H1 (cell line): Measurements from ENCODE around the gene IPO9. TPM values are rescaled to one million over a fixed set of nuclear protein-coding genes. Genes with fewer than 3 reads are reported as not detected.

Experiments
- CHD1 ChIP-seq: IDR thresholded peaks from 2 replicates; pipeline ENCODE4 v1.6.1; 2012; ENCODE audit warnings: low read depth, low read length, improper control_type of control experiment
- CHD2 ChIP-seq: IDR thresholded peaks from 2 replicates; pipeline ENCODE4 v1.6.1; 2012; ENCODE audit warnings: low read length, improper control_type of control experiment
- E2F6 ChIP-seq: IDR thresholded peaks from 2 replicates; pipeline ENCODE4 v1.6.1; 2012; ENCODE audit warnings: inconsistent platforms
- EGR1 ChIP-seq: IDR thresholded peaks from 2 replicates; pipeline ENCODE4 v1.6.1; 2011; ENCODE audit warnings: low read depth, low read length, borderline replicate concordance
- EZH2 ChIP-seq: fragments of 200-600 bp; sonication (generic); IDR thresholded peaks from 2 replicates; pipeline ENCODE4 v1.7.1; 2012; ENCODE audit warnings: low read depth, mild to moderate bottlenecking, moderate library complexity, low read length, inconsistent platforms; ENCODE audit not compliant: severe bottlenecking
- FOSL1 ChIP-seq: IDR thresholded peaks from 2 replicates; pipeline ENCODE4 v1.6.1; 2011; ENCODE audit warnings: mild to moderate bottlenecking, low read depth, low read length, moderate library complexity; ENCODE audit not compliant: insufficient read depth
- GTF2F1 ChIP-seq: IDR thresholded peaks from 2 replicates; pipeline ENCODE4 v1.6.1; 2012; ENCODE audit warnings: low read depth, low read length, improper control_type of control experiment, borderline replicate concordance
- MAX ChIP-seq: IDR thresholded peaks from 2 replicates; pipeline ENCODE4 v1.6.1; 2012; ENCODE audit warnings: inconsistent platforms
- POLR2A ChIP-seq, 2 experiments: IDR thresholded peaks; 1 replicate in 1 of 2; 2 replicates in 1 of 2; pipeline ENCODE4 v1.6.1; 2011; ENCODE audit warnings: low read depth in 2 of 2, low read length in 2 of 2, mild to moderate bottlenecking in 2 of 2; ENCODE audit errors: control extremely low read depth in 1 of 2
- RXRA ChIP-seq: IDR thresholded peaks from 2 replicates; pipeline ENCODE4 v1.6.1; 2011; ENCODE audit warnings: low read depth, mild to moderate bottlenecking, low read length, moderate library complexity; ENCODE audit not compliant: insufficient read depth
- SIN3A ChIP-seq, 2 experiments: IDR thresholded peaks in 1 of 2; conservative IDR thresholded peaks in 1 of 2; 2 replicates each; pipeline ENCODE4 v1.6.1; 2011 to 2012; ENCODE audit warnings: low read length in 2 of 2, improper control_type of control experiment in 1 of 2, low read depth in 1 of 2, mild to moderate bottlenecking in 1 of 2
- SP1 ChIP-seq: IDR thresholded peaks from 2 replicates; pipeline ENCODE4 v1.6.1; 2011; ENCODE audit warnings: low read depth, low read length
- SP2 ChIP-seq: IDR thresholded peaks from 2 replicates; pipeline ENCODE4 v1.6.1; 2012; ENCODE audit warnings: mild to moderate bottlenecking, low read length, inconsistent platforms
- TEAD4 ChIP-seq: IDR thresholded peaks from 2 replicates; pipeline ENCODE4 v1.6.1; 2012; ENCODE audit warnings: low read depth, low read length, inconsistent platforms, mixed read lengths
- polyA plus RNA-seq, 7 experiments: library from polyadenylated mRNA; depleted of rRNA in 3 of 7; stranded (reverse) in 5 of 7; unstranded in 2 of 7; fragments of >200 nt in 5 of 7; fragments of 200-250 nt in 2 of 7; gene quantifications; 1 replicate in 5 of 7; 2 replicates in 1 of 7; 4 replicates in 1 of 7; pipeline versions ENCODE4 v1.2.1 to v1.2.3, GENCODE V29; 2011 to 2013; ENCODE audit warnings: missing spikeins in 2 of 7, mixed read lengths in 2 of 7
- total RNA-seq: library from RNA; stranded (reverse); fragmentation: NEBNext Ultra II Directional; extraction: Animal tissue kit (Norgen Biotek cat#: 25700); gene quantifications from 2 replicates; pipeline ENCODE4 v1.2.1, GENCODE V29; 2021

IPO9 gene
- total and polyA plus RNA-seq, 2 of the 8 experiments (the other 6 are each of a cell fraction or from before 2014, with no cell fraction given): 61.0 to 122 TPM

- TF ChIP-seq GTF2F1 (peak; percentile 34; the same call in 1 of the 2 replicates), POLR2A (IDR thresholded peaks at IDR 0.05; ENCODE audit: control extremely low read depth in 1 of 2, low read depth in 2 of 2, low read length in 2 of 2) (no peak), MAX (no peak), EZH2 (no peak), FOSL1 (no peak), CHD2 (0 out of 2 replicates have a peak, but pooled peaks have one; percentile 31), EGR1 (no peak), SIN3A (conservative IDR thresholded peaks at IDR 0.05 in 1 of 2, IDR thresholded peaks at IDR 0.05 in 1 of 2; ENCODE audit: low read depth in 1 of 2, low read length in 2 of 2) (peak in 1 of 2 experiments; percentile 40; a peak in 1 of 4 replicates), TEAD4 (peak; percentile 64; the same call in 1 of the 2 replicates), RXRA (no peak), CHD1 (no peak), SP1 (no peak), SP2 (no peak), E2F6 (no peak)
These were observed 36.2 kb upstream of the IPO9 start (continued) for GRCh38 chr1:201792534-201793305.
